Measurements from ENCODE around the gene CCDC102B. TPM values are rescaled to one million over a fixed set of nuclear protein-coding genes. Genes with fewer than 3 reads are reported as not detected.
"Not testable (repeated sequence)": the region's sequence is repeated elsewhere in the genome, so short reads cannot be mapped to it uniquely, and the experiment has no call there.

Gene CCDC102B
- total RNA-seq, 1 experiment from 2014 or later = 0.92 TPM

DNA sequence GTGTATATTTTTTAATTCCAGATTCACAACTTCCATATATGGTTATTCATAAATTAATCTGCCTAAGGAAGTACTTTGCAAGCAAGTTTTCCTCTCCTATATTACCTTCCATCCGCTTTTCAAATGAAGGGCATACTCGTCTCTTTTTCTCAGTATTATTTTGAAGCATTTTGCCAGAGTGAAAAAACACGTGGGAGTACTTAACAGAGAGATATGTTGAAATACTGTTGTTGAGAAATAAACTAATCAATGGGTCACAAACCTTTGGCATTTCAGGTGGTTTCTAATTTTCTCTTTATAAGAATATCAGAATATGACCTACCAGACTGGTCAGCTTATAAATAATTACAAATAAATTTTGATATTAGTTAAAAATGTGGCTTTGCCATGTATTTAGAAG is 67.6 kb downstream of the CCDC102B start:
- H3K27me3 ChIP-seq (ENCODE audit: control insufficient read depth, insufficient read depth, low read length) = no peaks in the 10 kb centered on the region

GRCh38 chr18:68873003-68873402 is 75.1 kb downstream of the CCDC102B start:
- Histone ChIP-seq H3K36me3 (ENCODE audit: control insufficient read depth, insufficient read depth, low read length) (no peaks in the 10 kb centered on the region), H3K27me3 (ENCODE audit: control insufficient read depth, insufficient read depth, low read length) (no peaks in the 10 kb centered on the region), H3K27ac (ENCODE audit: low read length) (no peak overlapping the region), H3K4me3 (ENCODE audit: low read depth in 2 of 2, low read length in 2 of 2) (no peak overlapping the region), H3K4me1 (ENCODE audit: control insufficient read depth, insufficient read depth, low read length) (no peaks in the 10 kb centered on the region), H3K9me3 (ENCODE audit: control insufficient read depth, insufficient read depth, low read depth, low read length) (no peaks in the 10 kb centered on the region)
- ChIA-PET POLR2A (no interaction called here), CTCF (no interaction called here)
- no peak for DNase-seq (ENCODE audit: low read depth, low spot score)
- intact Hi-C loops (cut with micrococcal nuclease; ENCODE audit: unreplicated experiment) = no loop called here
- ATAC-seq = no peak
- in situ Hi-C loops (cut with HindIII; ENCODE audit: low pct_unique_long_range_greater_than_20kb, low sequenced_read_pairs) = no loop called here
- TF ChIP-seq, protein P1, sequence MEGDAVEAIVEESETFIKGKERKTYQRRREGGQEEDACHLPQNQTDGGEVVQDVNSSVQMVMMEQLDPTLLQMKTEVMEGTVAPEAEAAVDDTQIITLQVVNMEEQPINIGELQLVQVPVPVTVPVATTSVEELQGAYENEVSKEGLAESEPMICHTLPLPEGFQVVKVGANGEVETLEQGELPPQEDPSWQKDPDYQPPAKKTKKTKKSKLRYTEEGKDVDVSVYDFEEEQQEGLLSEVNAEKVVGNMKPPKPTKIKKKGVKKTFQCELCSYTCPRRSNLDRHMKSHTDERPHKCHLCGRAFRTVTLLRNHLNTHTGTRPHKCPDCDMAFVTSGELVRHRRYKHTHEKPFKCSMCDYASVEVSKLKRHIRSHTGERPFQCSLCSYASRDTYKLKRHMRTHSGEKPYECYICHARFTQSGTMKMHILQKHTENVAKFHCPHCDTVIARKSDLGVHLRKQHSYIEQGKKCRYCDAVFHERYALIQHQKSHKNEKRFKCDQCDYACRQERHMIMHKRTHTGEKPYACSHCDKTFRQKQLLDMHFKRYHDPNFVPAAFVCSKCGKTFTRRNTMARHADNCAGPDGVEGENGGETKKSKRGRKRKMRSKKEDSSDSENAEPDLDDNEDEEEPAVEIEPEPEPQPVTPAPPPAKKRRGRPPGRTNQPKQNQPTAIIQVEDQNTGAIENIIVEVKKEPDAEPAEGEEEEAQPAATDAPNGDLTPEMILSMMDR (IDR thresholded peaks at IDR 0.05) = no peak
- no peak for TF ChIP-seq TCF7L2 (IDR thresholded peaks at IDR 0.05; ENCODE audit: low read depth, low read length)
- no peak for TF ChIP-seq POLR2AphosphoS5 (IDR thresholded peaks at IDR 0.05; ENCODE audit: low read depth, low read length)
- TF ChIP-seq, protein P2, sequence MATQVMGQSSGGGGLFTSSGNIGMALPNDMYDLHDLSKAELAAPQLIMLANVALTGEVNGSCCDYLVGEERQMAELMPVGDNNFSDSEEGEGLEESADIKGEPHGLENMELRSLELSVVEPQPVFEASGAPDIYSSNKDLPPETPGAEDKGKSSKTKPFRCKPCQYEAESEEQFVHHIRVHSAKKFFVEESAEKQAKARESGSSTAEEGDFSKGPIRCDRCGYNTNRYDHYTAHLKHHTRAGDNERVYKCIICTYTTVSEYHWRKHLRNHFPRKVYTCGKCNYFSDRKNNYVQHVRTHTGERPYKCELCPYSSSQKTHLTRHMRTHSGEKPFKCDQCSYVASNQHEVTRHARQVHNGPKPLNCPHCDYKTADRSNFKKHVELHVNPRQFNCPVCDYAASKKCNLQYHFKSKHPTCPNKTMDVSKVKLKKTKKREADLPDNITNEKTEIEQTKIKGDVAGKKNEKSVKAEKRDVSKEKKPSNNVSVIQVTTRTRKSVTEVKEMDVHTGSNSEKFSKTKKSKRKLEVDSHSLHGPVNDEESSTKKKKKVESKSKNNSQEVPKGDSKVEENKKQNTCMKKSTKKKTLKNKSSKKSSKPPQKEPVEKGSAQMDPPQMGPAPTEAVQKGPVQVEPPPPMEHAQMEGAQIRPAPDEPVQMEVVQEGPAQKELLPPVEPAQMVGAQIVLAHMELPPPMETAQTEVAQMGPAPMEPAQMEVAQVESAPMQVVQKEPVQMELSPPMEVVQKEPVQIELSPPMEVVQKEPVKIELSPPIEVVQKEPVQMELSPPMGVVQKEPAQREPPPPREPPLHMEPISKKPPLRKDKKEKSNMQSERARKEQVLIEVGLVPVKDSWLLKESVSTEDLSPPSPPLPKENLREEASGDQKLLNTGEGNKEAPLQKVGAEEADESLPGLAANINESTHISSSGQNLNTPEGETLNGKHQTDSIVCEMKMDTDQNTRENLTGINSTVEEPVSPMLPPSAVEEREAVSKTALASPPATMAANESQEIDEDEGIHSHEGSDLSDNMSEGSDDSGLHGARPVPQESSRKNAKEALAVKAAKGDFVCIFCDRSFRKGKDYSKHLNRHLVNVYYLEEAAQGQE (IDR thresholded peaks at IDR 0.05; ENCODE audit: insufficient read depth in 1 of 2, low read depth in 2 of 2, low read length in 1 of 2) = no peak
- no peak for TF ChIP-seq SIN3A (IDR thresholded peaks at IDR 0.05; ENCODE audit: borderline replicate concordance, insufficient read depth, low read depth, low read length)
- no TSS peak for BruUV-seq (replicated peaks)

More for the DNA sequence above, 67.6 kb downstream of the CCDC102B start:
- H3K9me3 ChIP-seq (ENCODE audit: control insufficient read depth, insufficient read depth, low read depth, low read length) = no peaks in the 10 kb centered on the region
- ChIA-PET CTCF (no interaction called here), POLR2A (no interaction called here)
- BruUV-seq (replicated peaks) = no TSS peak
- no peak for DNase-seq (ENCODE audit: low read depth, low spot score)
- H3K4me3 ChIP-seq (ENCODE audit: low read depth in 2 of 2, low read length in 2 of 2) = no peak overlapping the region
- H3K36me3 ChIP-seq (ENCODE audit: control insufficient read depth, insufficient read depth, low read length) = no peaks in the 10 kb centered on the region
- ATAC-seq = no peak
- TF ChIP-seq TCF7L2 (IDR thresholded peaks at IDR 0.05; ENCODE audit: low read depth, low read length) (no peak), SIN3A (IDR thresholded peaks at IDR 0.05; ENCODE audit: borderline replicate concordance, insufficient read depth, low read depth, low read length) (no peak), POLR2AphosphoS5 (IDR thresholded peaks at IDR 0.05; ENCODE audit: low read depth, low read length) (no peak)
- H3K27ac ChIP-seq (ENCODE audit: low read length) = no peak overlapping the region
- in situ Hi-C loops (cut with HindIII; ENCODE audit: low pct_unique_long_range_greater_than_20kb, low sequenced_read_pairs) = no loop called here
- H3K4me1 ChIP-seq (ENCODE audit: control insufficient read depth, insufficient read depth, low read length) = no peaks in the 10 kb centered on the region
- intact Hi-C loops (cut with micrococcal nuclease; ENCODE audit: unreplicated experiment) = no loop called here

DNA sequence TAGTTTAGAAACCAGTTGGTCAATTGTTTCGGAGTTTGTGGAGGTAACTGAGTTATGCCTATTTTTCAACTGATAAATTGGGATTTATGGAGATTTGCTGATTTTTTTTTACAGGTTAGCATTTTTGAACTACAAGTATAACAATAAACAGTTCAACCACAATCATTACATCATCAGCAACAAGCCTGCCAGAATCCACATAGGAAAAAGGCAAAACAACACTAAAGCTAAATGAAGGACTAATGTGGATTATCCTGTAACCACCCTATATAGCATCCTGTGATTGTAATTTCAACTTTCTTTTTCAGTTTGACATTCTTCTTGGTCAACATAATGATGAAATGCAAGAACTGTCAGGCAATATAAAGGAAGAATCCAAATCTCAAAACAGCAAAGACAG is 76.5 kb downstream of the CCDC102B start:
- H3K4me1 ChIP-seq (ENCODE audit: control insufficient read depth, insufficient read depth, low read length) = no peaks in the 10 kb centered on the region
- no peaks in the 10 kb centered on the region for H3K27me3 ChIP-seq (ENCODE audit: control insufficient read depth, insufficient read depth, low read length)
- DNase-seq (ENCODE audit: low read depth, low spot score) (no peak), ATAC-seq (no peak)
- ChIA-PET POLR2A (no interaction called here), CTCF (no interaction called here)
- TF ChIP-seq, protein P2 (IDR thresholded peaks at IDR 0.05; ENCODE audit: insufficient read depth in 1 of 2, low read depth in 2 of 2, low read length in 1 of 2) = no peak
- no peak for TF ChIP-seq SIN3A (IDR thresholded peaks at IDR 0.05; ENCODE audit: borderline replicate concordance, insufficient read depth, low read depth, low read length)
- H3K9me3 ChIP-seq (ENCODE audit: control insufficient read depth, insufficient read depth, low read depth, low read length) = no peaks in the 10 kb centered on the region
- in situ Hi-C loops (cut with HindIII; ENCODE audit: low pct_unique_long_range_greater_than_20kb, low sequenced_read_pairs) (no loop called here), intact Hi-C loops (cut with micrococcal nuclease; ENCODE audit: unreplicated experiment) (no loop called here)
- BruUV-seq (replicated peaks) = no TSS peak
- H3K27ac ChIP-seq (ENCODE audit: low read length) = no peak overlapping the region
- no peaks in the 10 kb centered on the region for H3K36me3 ChIP-seq (ENCODE audit: control insufficient read depth, insufficient read depth, low read length)
- no peak overlapping the region for H3K4me3 ChIP-seq (ENCODE audit: low read depth in 2 of 2, low read length in 2 of 2)

DNA sequence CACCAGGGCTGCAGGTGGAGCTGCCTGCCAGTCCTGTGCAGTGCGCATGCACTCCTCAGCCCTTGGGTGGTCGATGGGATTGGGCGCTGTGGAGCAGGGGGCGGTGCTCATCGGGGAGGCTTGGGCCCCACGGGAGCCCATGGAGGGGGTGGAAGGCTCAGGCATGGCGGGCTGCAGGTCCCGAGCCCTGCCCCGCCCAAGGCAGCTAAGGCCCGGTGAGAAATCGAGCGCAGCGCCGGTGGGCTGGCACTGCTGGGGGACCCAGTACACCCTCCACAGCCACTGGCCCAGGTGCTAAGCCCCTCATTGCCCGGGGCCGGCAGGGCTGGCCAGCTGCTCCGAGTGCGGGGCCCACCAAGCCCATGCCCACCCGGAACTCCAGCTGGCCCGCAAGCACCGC is 82.1 kb downstream of the CCDC102B start:
- H3K36me3 ChIP-seq (ENCODE audit: control insufficient read depth, insufficient read depth, low read length); ATAC-seq; H3K9me3 ChIP-seq (ENCODE audit: control insufficient read depth, insufficient read depth, low read depth, low read length); H3K27ac ChIP-seq (ENCODE audit: low read length); BruUV-seq (replicated peaks); H3K4me1 ChIP-seq (ENCODE audit: control insufficient read depth, insufficient read depth, low read length); POLR2A ChIA-PET; intact Hi-C loops (cut with micrococcal nuclease; ENCODE audit: unreplicated experiment); CTCF ChIA-PET; in situ Hi-C loops (cut with HindIII; ENCODE audit: low pct_unique_long_range_greater_than_20kb, low sequenced_read_pairs); H3K4me3 ChIP-seq (ENCODE audit: low read depth in 2 of 2, low read length in 2 of 2); DNase-seq (ENCODE audit: low read depth, low spot score); H3K27me3 ChIP-seq (ENCODE audit: control insufficient read depth, insufficient read depth, low read length): not testable (repeated sequence)

All from Panc1 (cell line).